Subcutaneous adipose tissue (tissue), 4 donors: ENCODE data around the gene IAH1. TPM values are rescaled to one million over a fixed set of nuclear protein-coding genes. Genes with fewer than 3 reads are reported as not detected.

Experiments used
- CTCF ChIP-seq: fragments of 450-650 bp; IDR thresholded peaks from one replicate; pipeline ENCODE4 v1.5.1; 2016; ENCODE audit warnings: low read depth, mild to moderate bottlenecking, control low read depth, antibody characterized with exemption, moderate library complexity
- total RNA-seq, 4 donors: library from RNA; depleted of rRNA; stranded (reverse); fragments of >200 nt; gene quantifications; one replicate each; pipeline ENCODE4 v1.1.0, GENCODE V29; 2016

IAH1 gene
- total RNA-seq, 4 donors from 2014 or later, result 54.6 to 91.0 (median 67.4) TPM

- no peak for TF ChIP-seq CTCF
Observed at GRCh38 chr2:9473308-9473984, 905 bp upstream of the IAH1 start.

- no peak for TF ChIP-seq CTCF
Observed at GRCh38 chr2:9473985-9474360, 378 bp upstream of the IAH1 start.

GRCh38 chr2:9477914-9478313 is 3.6 kb downstream of the IAH1 start:
- TF ChIP-seq CTCF, result no peak

GRCh38 chr2:9478526-9478925 is 4.2 kb downstream of the IAH1 start:
- TF ChIP-seq CTCF, result no peak

- TF ChIP-seq CTCF, result no peak
Observed at GRCh38 chr2:9480157-9480556, 5.8 kb downstream of the IAH1 start.

GRCh38 chr2:9483107-9483506 is 8.8 kb downstream of the IAH1 start:
- no peak for TF ChIP-seq CTCF

GRCh38 chr2:9484533-9484932 is 10.2 kb downstream of the IAH1 start:
- no peak for TF ChIP-seq CTCF
